Fibroblast of skin of left biceps (primary cell): ENCODE data around the gene CEP72.
"Not testable (repeated sequence)": the region's sequence is repeated elsewhere in the genome, so short reads cannot be mapped to it uniquely, and the experiment has no call there.

ENCODE experiments used
- DNase-seq, 2 experiments: peaks; one replicate each; pipeline ENCODE4 v3.0.0-alpha.2; 2013; ENCODE audit warnings: low read depth in 2 of 2

CEP72 gene

DNA sequence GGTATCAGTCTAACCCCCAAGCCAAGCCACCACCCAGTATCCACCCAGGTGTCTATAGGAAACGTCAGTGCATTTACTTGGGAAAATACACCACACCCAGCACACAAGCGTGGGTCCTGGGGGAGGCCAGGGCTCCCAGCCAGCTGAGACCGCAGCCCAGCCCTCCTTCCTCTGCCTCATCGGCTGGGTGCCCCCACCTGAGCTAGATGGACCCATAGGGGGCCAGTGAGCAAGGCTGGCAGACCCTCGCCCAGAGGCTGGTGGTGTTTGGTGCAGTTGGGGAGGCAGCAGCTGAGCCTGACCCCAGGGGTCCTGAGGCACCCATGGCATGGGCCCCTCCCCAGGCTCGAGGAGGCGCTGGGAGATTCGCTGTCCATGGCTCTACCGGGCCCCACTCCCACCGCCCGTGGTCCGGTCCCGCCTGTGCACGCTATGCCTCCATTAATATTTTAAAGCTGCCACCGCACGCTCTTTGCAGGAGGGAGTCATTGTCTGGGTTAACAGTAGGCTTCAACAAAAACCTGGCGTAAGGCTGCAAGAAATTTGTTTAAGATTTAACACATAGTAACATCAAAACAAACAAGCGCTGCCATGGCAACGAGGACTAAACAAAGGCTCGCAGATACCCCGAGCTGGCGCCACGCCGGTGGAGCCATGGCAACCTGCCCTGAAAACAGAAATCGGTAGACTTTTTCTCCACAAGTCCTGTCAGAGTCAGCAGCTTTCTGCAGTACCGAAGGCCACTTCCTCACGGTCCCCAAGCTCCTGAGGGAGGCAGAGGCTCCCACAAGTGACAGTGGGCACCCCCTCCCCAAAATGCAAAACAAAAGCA lies 60.4 kb downstream of the CEP72 start:
- DNase-seq: peak; percentile 19 to 30

DNA sequence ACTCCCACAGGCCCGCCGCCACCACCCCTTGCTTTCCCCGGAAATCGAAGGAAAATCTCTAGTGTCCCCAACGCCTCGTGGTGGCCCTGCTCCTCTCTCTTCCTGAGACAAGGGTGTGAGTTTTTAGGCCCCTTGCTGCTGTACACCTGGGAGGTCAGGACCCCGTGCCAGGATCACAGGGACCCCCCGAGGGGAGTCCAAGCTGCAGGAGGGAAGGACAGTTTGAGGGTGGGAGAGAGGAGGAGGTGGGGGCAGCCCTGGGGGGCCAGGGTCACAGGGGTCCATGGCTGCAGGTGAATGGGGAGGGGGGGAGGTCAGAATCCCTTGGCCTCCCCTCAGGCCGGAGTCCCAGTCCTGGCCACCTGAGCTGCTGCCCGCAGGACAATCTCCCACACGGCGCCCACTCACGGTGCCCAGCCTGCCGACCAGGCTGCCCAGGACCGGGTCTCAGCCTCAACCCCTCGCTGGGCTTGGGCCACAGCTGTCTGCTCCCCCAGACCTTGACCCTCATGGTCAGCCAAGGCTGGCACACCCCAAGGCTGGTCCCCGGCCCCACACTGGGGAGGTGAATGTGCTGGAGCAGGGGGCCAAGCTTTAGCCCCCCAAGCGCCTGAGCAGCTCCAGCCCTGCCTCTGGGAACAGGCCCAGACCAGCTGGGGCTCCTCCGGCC lies 61.2 kb downstream of the CEP72 start:
- DNase-seq: no peak

DNA sequence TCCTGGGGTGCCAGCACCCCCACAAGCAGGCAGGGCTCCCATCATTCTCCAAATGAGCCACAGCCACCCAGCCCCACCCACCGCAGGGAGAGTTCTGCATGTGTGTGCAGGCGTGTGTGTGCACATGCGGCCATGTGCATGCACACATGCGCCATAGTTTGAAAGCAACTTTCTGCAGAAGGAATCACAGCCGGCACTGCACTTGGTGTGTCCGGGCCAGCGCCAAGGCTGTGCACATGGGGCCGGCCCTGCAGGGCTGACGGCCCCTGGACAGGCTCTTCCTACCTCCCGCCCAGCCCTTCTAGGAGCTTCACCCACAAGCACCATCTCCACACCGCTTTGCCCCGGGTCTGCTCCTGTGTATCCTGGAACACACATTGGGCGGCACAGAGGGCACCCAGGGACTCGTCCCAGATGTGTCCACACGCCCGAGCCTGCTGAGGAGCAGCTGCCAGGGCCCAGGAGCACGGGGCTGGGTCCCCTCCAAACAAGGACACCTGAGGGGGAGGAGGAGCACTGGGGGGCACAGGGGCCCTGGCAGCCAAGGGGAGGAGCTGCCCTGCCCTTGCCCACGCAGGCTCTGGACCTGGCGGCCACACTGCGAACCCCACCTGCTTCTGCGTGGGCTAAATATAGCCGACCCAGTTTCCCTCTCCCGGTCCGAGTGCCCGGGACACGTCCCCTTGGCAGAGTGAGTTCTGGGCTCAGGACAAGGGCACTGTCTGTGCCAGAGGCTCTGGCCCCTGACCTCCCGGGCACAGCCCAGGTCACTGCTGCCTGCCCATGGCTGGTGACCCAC lies 61.9 kb downstream of the CEP72 start:
- DNase-seq: no peak

DNA sequence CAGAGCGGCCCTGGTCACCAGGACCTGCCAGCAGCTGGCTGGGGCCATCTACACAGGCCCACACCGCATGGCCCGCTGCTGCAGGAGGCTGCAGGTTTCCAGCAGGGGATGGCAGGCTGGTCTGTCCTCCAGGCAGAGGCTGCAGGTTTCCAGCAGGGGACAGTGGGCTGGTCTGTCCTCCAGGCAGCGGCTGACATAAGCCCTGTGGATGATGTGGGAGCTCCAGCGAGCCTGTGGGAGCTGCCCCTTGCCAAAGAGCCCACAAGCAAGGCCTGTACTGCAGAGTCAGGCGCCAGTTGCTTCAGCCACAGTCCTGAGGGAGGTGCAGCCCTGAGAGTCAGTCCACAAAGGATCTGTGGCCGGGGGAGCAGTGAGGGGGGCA lies 62.5 kb downstream of the CEP72 start:
- no peak for DNase-seq

DNA sequence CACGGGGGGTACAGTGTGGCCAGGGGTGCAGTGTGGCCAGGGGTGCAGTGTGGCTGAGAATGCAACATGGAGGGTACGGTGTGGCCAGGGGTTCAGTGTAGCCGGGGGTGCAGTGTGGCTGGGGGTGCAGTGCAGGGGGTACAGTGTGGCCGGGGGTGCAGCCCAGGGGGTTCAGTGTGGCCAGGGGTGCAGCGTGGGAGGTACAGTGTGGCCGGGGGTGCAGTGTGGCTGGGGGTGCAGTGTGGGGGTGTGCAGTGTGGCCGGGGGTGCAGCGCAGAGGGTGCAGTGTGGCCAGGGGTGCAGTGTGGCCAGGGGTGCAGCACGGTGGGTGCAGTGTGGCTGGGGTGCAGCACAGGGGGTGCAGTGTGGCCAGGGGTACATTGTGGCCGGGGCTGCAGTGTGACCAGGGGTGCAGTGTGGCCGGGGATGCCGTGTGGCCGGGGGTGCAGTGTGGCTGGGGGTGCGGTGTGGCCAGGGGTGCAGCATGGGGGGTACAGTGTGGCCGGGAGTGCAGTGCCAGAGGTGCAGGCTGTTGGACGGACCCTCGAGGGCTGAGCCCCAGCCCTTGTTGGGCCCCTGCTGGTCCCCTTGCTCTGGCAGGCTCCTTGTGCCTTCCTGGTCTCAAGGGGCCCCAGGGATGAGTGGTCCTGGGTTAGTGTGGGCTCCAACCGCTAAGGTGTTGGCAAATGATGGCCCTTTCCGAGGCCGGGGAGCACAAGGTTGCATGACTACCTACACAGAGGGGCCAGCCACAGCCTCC lies 63.2 kb downstream of the CEP72 start:
- no peak for DNase-seq

DNA sequence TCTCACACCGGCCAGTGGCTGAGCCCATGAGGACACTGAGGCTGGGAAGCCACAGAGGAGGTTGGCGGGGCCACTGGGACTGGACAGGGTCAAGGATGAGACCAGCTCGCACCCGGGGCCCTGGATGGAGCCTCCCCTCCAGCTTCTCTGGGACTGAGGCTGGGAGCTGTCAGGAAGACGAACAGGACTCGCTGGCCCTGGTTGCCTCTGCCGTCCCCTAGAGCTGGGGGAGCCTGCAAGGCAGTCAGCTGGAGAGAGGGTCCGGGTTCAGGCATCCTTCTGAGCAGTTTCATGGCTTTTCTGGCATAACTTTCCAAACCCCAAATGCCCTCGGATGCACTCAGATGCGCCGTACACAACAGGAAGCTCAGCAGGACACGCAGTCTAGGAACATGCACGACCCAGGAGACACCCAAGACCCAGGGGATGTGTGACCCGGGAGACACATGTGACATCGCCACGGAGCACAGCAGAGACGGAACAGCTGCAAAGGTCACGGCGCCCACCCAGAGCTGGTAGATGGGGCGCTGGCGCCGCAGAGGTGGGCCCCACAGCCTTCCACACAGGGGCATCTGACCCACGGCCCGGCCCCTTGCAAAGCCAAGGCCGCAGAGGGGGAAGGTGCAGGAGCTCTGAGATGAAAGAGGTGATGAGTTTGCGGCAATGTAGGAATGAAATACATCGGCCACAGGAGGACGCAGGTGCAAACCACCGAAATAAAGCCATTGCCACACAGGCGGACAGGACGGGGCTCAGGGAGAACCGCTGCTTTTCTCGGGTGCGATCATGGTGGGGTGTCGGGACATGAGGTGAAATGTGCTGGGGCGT lies 63.9 kb downstream of the CEP72 start:
- no peak for DNase-seq

DNA sequence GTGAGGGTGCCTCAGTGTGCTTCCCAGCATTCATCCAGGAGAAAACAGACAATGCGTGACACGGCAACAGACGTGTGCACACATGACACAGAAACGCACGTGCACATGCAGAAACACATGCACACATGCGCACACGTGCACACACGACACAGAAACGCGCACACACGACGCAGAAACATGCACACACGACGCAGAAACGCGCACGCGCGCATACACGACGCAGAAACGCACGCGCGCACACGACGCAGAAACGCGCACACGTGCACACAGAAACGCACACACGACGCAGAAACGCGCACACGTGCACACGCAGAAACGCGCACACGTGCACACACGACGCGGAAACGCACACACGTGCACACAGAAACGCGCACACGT lies 64.5 kb downstream of the CEP72 start:
- no peak for DNase-seq

DNA sequence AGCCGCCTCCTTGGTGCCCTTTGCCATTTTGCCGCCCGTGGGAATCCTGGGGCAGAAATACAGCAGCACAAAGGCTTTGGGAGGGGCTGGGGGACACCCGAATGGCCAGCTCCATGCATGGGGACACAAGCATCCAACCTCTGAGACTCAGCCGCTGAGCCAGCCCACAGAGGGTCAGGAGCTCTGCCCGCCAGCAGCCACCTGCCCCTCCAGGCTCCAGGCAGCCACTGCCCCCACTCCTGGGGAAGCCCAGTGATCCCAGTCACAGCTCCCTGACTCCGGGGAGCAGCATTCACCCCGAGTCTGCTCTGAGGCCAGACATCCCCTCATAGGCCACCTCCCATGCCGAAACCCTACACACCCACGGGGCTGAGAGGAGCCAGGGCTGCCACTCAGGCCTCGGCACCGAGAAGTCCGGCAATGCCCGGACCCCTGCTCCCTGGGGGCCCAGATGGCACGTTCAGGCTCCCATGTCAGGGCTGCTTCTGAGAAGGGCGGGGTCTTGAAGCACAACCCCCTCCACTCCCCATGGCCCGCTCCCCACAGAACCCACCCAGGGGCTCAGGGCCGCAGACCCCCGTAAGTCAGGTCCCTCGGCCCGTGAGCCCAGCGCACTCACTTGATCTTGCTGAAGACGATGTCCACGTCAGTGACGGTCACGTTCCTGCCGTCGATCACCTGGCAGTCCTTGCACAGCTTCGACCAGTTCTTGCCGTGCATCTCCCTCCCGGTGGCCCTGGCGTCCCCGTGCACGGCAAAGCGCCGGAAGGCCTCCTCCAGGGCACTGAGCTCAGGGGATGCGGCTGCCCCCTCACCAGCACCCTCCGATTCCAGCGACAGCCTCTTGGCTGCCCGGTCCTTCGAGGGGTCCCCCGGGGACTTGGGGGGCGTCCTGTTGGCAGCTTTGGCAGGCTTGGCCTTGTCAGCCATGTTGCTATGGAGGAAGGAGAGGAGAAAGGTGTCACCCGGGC lies 65.3 kb downstream of the CEP72 start:
- no peak for DNase-seq

DNA sequence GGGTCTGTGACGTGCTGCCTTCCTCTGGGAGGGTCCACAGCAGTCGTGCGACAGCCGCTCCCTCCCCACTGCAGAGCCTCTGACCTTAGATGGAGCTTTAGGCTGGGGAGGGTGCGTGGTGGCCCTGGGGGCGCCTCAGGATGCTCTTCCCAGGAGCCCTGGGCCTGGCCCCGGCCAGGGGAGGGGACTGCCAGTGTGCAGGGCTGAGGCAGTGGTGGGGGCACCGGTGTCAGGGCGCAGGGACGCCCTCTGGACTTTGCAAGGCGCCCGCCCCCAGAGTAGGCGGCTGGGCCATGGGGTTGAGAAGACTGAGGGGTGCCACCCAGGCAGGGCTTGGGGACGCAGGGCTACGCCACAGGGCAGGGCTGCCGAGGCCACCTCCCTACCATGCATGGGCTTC lies 66.4 kb downstream of the CEP72 start:
- not testable (repeated sequence) for DNase-seq

DNA sequence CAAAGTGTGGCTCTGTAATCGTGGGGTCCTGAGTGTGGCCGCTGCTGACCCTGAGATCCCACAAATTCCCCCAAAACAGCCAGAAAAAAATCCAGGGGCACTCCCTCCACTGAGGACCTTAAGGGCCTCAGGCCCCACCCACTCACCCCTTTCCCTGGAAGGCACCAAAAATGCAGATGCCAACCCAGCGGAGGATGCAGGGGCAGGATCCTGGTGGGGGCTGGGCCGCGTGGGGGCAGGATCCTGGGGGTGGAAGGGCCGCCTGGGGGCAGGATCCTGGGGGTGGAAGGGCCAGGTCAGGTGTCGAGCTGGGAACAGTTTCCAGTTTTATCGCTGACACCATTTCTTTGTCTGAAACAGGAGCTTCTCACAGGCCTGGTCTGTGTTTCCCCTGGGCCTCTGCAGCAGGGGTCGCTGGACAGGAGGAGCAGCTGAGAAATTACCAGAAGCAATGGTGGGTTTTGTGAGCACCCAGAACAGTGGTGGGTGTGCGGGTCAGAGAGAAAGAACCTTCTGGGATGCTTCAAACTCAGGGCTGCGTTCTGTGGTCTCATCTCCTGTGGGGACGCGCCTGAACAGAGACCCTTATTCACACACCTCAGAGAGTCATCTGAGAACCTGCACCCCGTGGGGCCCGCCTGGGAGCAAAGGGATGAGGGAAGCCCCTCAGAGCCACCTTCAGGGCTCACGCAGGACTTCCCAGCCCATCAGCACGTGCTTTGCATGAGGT lies 67.2 kb downstream of the CEP72 start:
- not testable (repeated sequence) for DNase-seq

DNA sequence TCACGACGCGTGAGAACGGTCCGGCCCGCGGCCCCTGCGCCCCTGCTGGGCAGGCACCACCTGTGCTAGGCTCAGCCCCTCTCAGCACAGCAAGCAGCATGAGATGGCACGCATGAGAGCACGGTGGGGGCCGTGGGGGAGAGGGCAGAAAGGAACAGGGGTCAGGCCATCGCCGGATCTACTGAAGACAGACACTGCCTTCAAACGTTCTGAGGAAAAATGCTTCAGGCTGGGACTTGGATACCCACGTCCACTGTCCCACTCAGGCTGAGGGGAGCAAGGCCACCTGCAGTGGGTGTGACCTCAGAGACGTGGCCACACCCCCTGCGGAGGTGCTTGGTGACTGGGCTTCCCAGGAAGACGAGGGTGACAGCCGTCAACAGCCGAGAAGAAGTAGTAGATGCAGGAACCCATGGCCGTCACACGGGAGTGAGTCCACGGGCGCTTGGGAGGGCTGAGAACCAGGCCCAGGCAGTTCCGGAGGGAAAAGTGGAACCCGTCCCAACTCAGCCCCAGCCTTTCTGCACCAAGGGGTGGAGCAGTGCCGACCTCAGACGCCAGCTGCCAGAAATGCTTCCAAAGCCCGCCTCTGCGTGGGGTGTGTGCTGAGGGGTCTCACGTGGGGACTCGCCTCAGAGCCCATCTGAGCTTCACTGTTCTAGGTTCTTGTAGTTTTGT lies 68.1 kb downstream of the CEP72 start:
- DNase-seq: not testable (repeated sequence)

DNA sequence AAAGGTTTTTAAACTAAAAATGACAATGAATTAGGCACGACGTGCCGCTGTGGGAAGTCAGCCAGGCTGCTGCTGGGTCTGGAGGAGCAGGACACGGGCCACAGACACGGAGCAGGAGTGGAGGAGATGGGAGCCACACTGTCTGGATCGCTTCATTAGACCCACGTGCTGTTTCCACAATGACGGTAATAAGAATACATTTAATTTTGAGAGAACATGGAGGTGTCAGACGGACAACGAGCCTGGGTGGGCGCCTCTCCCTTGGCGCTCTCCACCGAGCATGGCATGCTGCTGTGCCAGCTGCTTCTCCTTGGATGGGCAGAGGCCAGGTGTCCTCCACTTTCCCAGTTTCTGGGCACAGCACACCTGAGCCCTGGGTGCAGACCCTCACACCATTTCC lies 68.7 kb downstream of the CEP72 start:
- DNase-seq: not testable (repeated sequence)

DNA sequence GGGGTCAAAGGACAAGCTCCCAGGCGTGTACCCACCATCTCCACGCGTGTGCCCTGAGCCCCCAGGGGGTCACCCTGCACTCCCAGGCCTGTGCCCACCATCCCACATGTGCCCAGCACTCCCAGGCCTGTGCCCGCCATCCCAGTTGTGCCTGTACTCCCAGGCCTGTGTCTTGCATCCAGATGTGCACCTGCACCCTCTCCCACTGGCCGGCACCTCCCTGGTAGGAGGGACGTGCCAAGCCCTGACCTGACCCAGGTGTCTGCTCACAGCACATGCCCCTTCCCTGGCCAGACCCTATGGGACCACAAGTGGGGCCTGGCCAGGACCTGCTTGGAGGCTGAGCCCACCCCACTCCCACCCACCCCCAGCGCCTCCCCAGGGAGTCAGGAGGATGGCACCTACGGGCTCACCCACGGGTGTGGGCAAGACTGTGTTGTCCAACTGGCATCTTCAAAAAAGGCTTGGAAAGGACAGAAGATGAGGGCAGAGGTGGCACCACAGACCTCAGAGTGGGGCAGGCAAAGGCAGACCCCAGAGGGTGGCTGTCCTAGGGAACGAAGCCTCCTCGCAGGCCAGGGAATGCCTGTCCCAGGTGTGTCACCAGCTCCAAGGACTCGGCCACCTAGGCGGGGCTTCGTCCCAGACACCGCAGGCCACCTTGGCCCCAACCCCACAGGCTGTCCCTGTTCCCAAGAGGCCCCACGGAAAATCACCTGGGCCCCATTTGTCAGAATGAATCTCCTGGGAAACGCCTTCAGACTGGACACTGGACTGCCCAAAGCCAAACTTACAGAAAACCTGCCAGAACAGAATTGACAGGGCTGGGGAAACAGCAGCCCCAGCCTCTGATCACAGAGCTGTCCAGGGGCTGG lies 69.4 kb downstream of the CEP72 start:
- DNase-seq: not testable (repeated sequence)

DNA sequence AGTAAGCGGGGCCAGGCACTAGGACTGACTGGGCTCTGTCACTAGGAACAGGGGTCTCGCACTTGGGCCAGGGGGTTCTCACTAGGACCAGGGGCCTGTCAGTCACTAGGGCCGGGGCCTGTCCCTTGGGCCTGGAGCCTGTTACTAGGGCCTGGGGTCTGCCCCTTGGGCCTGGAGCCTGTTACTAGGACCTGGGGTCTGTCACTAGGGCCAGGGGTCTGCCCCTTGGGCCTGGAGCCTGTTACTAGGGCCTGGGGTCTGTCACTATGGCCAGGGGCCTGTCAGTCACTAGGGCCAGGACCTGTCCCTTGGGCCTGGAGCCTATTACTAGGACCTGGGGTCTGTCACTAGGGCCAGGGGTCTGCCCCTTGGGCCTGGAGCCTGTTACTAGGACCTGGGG lies 70.1 kb downstream of the CEP72 start:
- DNase-seq: not testable (repeated sequence)

DNA sequence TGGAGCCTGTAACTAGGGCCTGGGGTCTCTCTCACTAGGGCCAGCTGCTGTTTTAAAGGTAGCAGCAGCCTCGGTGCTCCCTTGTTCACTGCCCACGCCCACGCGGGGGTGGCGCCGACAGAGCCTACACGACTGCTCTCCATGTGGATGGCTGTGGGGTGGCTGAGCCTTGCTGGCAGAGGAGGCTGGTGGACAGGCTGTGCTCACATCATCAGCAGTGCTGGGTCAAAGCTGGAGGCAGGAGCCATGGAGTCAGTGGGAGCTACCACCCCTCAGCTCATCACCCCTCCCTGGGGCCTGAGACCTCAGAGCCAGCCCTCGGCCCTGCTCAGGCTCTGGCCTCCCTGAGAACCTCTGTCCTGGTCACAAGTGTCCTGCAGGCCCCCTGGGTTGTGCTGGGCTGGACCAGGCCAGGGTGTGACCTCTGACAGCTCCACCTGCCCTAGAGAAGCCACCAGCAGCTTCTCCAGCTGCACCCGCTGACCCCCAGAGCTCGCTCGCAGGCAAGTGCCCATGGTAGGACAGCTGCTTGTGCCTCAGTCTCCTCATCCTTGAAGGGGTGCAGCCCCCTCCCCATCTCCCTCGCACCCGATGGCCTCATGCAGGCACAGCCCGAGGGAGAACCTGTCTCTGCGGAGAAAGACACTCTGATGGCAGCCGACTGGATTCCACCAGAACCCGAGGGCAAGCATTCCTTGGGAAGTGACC lies 70.7 kb downstream of the CEP72 start:
- DNase-seq: not testable (repeated sequence)

DNA sequence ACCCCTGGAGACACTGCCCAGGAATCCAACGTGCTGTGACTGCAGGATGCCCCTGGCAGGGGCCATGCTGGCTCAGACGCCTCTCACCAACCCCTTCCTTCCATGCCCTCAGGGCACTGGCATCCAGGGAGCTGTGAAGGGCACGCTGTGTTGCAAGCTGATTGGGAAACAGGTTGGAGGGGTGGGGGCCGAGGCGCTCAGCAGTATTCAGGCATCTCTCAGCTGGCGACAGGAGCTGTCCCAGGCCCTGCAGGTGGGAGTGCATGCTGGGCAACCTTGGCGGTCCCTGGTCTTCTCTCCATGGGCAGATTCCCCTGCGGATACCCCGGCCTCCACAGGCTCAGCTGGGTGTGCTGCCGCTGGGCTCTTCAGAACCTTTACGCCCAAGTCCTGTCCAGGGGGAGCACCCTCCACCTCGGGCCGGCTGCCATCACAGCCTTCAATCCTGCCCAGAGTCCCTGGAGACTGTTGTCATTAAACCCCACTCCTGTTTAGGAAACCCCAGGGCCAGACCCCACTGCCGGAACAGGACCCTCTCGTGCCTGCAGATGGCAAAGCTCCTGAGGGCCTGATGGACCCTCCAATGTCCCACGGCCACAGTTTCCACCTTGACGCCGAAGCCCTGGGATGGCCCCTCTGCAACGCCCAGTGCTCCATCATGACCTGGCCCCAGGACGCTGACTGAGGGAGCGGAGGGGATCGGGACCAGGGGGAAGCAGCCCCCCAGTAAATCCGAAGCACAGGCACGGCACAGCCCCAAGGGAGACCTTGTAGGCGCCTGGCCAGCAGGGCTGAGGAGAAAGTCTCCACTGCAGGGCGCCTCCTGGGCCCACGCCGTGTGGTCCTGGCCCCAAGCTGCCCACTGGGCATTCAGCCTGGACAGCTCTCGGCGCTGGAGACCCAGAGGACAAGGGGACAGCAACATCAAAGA lies 71.7 kb downstream of the CEP72 start:
- no peak for DNase-seq
